SK-N-SH treated with all-trans-retinoic acid at 6 μM for 48 hours (cell line): Measurements from ENCODE around the gene AVPR1A.

Experiments used
- ARNTL ChIP-seq: fragments of 450-650 bp; formaldehyde crosslinking; IDR thresholded peaks from 2 replicates; pipeline ENCODE4 v1.5.0; 2020; ENCODE audit warnings: low read depth, mild to moderate bottlenecking, moderate library complexity, borderline replicate concordance
- CREB5 ChIP-seq: fragments of 250-450 bp; sonication (Bioruptor Pico); IDR thresholded peaks from 2 replicates; pipeline ENCODE4 v1.5.1; 2020; ENCODE audit warnings: low read depth, mild to moderate bottlenecking, moderate library complexity
- CSDC2 ChIP-seq: fragments of 250-450 bp; sonication (Bioruptor Pico); IDR thresholded peaks from 2 replicates; pipeline ENCODE4 v1.5.0; 2020; ENCODE audit warnings: mild to moderate bottlenecking, moderate library complexity
- ESRRG ChIP-seq: fragments of 250-450 bp; sonication (Bioruptor Pico); IDR thresholded peaks from 2 replicates; pipeline ENCODE4 v1.6.1; 2021; ENCODE audit warnings: mild to moderate bottlenecking
- ISL1 ChIP-seq: fragments of 250-450 bp; sonication (Bioruptor Pico); IDR thresholded peaks from 2 replicates; pipeline ENCODE4 v2.1.2; 2022; ENCODE audit warnings: mild to moderate bottlenecking, moderate library complexity
- OSR1 ChIP-seq: fragments of 250-450 bp; sonication (Bioruptor Pico); IDR thresholded peaks from 2 replicates; pipeline ENCODE4 v1.8.0; 2022; ENCODE audit warnings: moderate library complexity, mild to moderate bottlenecking, inconsistent platforms
- PATZ1 ChIP-seq: fragments of 250-450 bp; sonication (Bioruptor Pico); IDR thresholded peaks from 2 replicates; pipeline ENCODE4 v1.8.0; 2020; ENCODE audit warnings: mild to moderate bottlenecking, moderate library complexity, borderline replicate concordance
- PPARA ChIP-seq: fragments of 250-450 bp; sonication (Bioruptor Pico); IDR thresholded peaks from 2 replicates; pipeline ENCODE4 v1.5.0; 2020; ENCODE audit warnings: mild to moderate bottlenecking, borderline replicate concordance
- TCF4 ChIP-seq: fragments of 250-450 bp; sonication (Bioruptor Pico); IDR thresholded peaks from 2 replicates; pipeline ENCODE4 v1.8.0; 2021; ENCODE audit warnings: mild to moderate bottlenecking, moderate library complexity, borderline replicate concordance
- ZFP3 ChIP-seq: fragments of 250-450 bp; sonication (Bioruptor Pico); IDR thresholded peaks from 2 replicates; pipeline ENCODE4 v1.5.0; 2020; ENCODE audit warnings: mild to moderate bottlenecking, moderate library complexity
- ZNF70 ChIP-seq: fragments of 450-650 bp; formaldehyde crosslinking; IDR thresholded peaks from 2 replicates; pipeline ENCODE4 v1.5.0; 2020; ENCODE audit warnings: mild to moderate bottlenecking, moderate library complexity

- TF ChIP-seq ZNF70 (CRISPR knock-in tag) (no peak), ZFP3 (CRISPR knock-in tag) (no peak), PPARA (CRISPR knock-in tag) (no peak), PATZ1 (CRISPR knock-in tag) (no peak), ESRRG (CRISPR knock-in tag) (no peak), CREB5 (CRISPR knock-in tag) (no peak), OSR1 (CRISPR knock-in tag) (no peak), ISL1 (CRISPR knock-in tag) (no peak), CSDC2 (CRISPR knock-in tag) (no peak), ARNTL (no peak), TCF4 (no peak)
These were observed 12.5 kb downstream of the AVPR1A start for GRCh38 chr12:63138488-63138887.
